Endodermal cell (in vitro differentiated cells): ENCODE results near the gene TES. TPM values are rescaled to one million over a fixed set of nuclear protein-coding genes. Genes with fewer than 3 reads are reported as not detected.

Experiments used
- DNase-seq: peaks from one replicate; pipeline ENCODE4 v3.0.0-alpha.2; 2017
- H3K27ac ChIP-seq: 2 replicates; pipeline ENCODE4 v1.5.1; 2013; ENCODE audit warnings: mild to moderate bottlenecking, low read depth, low read length, moderate library complexity
- H3K27me3 ChIP-seq: 2 replicates; pipeline ENCODE4 v1.6.1; 2013; ENCODE audit warnings: mild to moderate bottlenecking, low read length, moderate library complexity; ENCODE audit not compliant: insufficient read depth, control insufficient read depth, poor library complexity, severe bottlenecking
- H3K36me3 ChIP-seq: 2 replicates; pipeline ENCODE4 v1.7.0; 2013; ENCODE audit warnings: mild to moderate bottlenecking, low read length, moderate library complexity; ENCODE audit not compliant: control insufficient read depth, insufficient read depth
- H3K4me1 ChIP-seq: one replicate; pipeline ENCODE4 v1.7.0; 2013; ENCODE audit warnings: low read length; ENCODE audit not compliant: control insufficient read depth, insufficient read depth
- H3K4me3 ChIP-seq: 2 replicates; pipeline ENCODE4 v1.5.1; 2013; ENCODE audit warnings: mild to moderate bottlenecking, low read length, moderate library complexity
- H3K9ac ChIP-seq: 2 replicates; pipeline ENCODE4 v1.6.1; 2013; ENCODE audit warnings: mild to moderate bottlenecking, low read length, moderate library complexity; ENCODE audit not compliant: poor library complexity, severe bottlenecking; ENCODE audit errors: extremely low read depth
- H3K9me3 ChIP-seq: 2 replicates; pipeline ENCODE4 v1.6.1; 2013; ENCODE audit warnings: mild to moderate bottlenecking, low read length, moderate library complexity; ENCODE audit not compliant: control insufficient read depth
- H3K27ac Mint-ChIP-seq: 2 replicates; pipeline ENCODE4 v1.8.0; 2020; ENCODE audit warnings: mixed read lengths
- H3K27me3 Mint-ChIP-seq: 2 replicates; pipeline ENCODE4 v1.8.0; 2021; ENCODE audit warnings: mild to moderate bottlenecking, mixed read lengths; ENCODE audit not compliant: insufficient read depth
- H3K36me3 Mint-ChIP-seq: 2 replicates; pipeline ENCODE4 v1.8.0; 2020; ENCODE audit warnings: low read depth, mixed read lengths
- H3K4me1 Mint-ChIP-seq: 2 replicates; pipeline ENCODE4 v1.8.0; 2020; ENCODE audit warnings: mixed read lengths
- H3K4me3 Mint-ChIP-seq: 2 replicates; pipeline ENCODE4 v1.8.0; 2020; ENCODE audit warnings: mild to moderate bottlenecking, moderate library complexity, mixed read lengths
- H3K9me3 Mint-ChIP-seq: 2 replicates; pipeline ENCODE4 v1.8.0; 2020; ENCODE audit warnings: mild to moderate bottlenecking, mixed read lengths
- CTCF ChIP-seq: fragments of 200-600 bp; sonication (generic); conservative IDR thresholded peaks from 2 replicates; pipeline ENCODE4 v1.5.0; 2021; ENCODE audit warnings: antibody characterized with exemption, mild to moderate bottlenecking
- WGBS, 2 experiments: methylation state at CpG; one replicate each; pipeline versions ENCODE4 v1.1.5 to v1.1.7; 2013; ENCODE audit warnings: missing lambda C conversion rate in 2 of 2, mixed read lengths in 1 of 2; ENCODE audit not compliant: insufficient coverage in 1 of 2, insufficient read length in 1 of 2; 5-methylcytosine and 5-hydroxymethylcytosine counted together
- total RNA-seq, 2 donors: library from RNA; stranded (reverse); fragmentation: NEBNext Ultra II Directional in 1 of 2; extraction: Animal tissue kit (Norgen Biotek cat#: 25700) in 1 of 2; gene quantifications; 2 replicates in 1 of 2; 3 replicates in 1 of 2; pipeline ENCODE4 v1.2.1, GENCODE V29; 2021

The TES gene
- total RNA-seq, 2 donors from 2014 or later, result 23.1 to 31.0 TPM

- Mint-ChIP-seq H3K9me3 (no peaks in the 10 kb centered on the region), H3K27ac (no peak overlapping the region)
These were observed 12.2 kb downstream of the TES start for GRCh38 chr7:116222501-116222900.

GRCh38 chr7:116223588-116223987 lies 13.2 kb downstream of the TES start:
- H3K9ac ChIP-seq, result no peak overlapping the region
- no peaks in the 10 kb centered on the region for H3K36me3 ChIP-seq
- no peaks in the 10 kb centered on the region for H3K9me3 ChIP-seq
- H3K27ac ChIP-seq, result no peak overlapping the region
- Mint-ChIP-seq H3K4me3 (no peak overlapping the region), H3K27ac (no peak overlapping the region), H3K27me3 (no peaks in the 10 kb centered on the region), H3K9me3 (no peaks in the 10 kb centered on the region), H3K36me3 (no peaks in the 10 kb centered on the region), H3K4me1 (peaks cover 13% of the 10 kb centered on the region)
- WGBS, 2 experiments, result 100% methylated on average over 1 of the region's 1 CpG; no CpG with 5 or more reads in 1 of the 2 experiments
- no peaks in the 10 kb centered on the region for H3K27me3 ChIP-seq
- H3K4me3 ChIP-seq, result no peak overlapping the region
- no peak for DNase-seq
- no peak for TF ChIP-seq CTCF
- H3K4me1 ChIP-seq, result no peaks in the 10 kb centered on the region

More at GRCh38 chr7:116222501-116222900, 12.2 kb downstream of the TES start:
- no peak for DNase-seq
- Histone ChIP-seq H3K36me3 (no peaks in the 10 kb centered on the region), H3K27me3 (no peaks in the 10 kb centered on the region), H3K4me3 (no peak overlapping the region), H3K27ac (no peak overlapping the region), H3K9ac (no peak overlapping the region), H3K9me3 (no peaks in the 10 kb centered on the region), H3K4me1 (peaks cover 4% of the 10 kb centered on the region)
- Mint-ChIP-seq H3K4me1 (peaks cover 20% of the 10 kb centered on the region), H3K36me3 (no peaks in the 10 kb centered on the region), H3K27me3 (no peaks in the 10 kb centered on the region), H3K4me3 (no peak overlapping the region)
- no peak for TF ChIP-seq CTCF
- WGBS, 2 experiments, result 93 to 100% methylated on average over 3 to 5 of the region's 5 CpGs

- H3K4me1 ChIP-seq, result no peaks in the 10 kb centered on the region
- Mint-ChIP-seq H3K27me3 (peaks cover 5% of the 10 kb centered on the region), H3K4me1 (peaks cover 13% of the 10 kb centered on the region)
These were observed 14.3 kb downstream of the TES start for GRCh38 chr7:116224492-116225098.

More at GRCh38 chr7:116224492-116225098, 14.3 kb downstream of the TES start:
- DNase-seq, result no peak
- Mint-ChIP-seq H3K4me3 (no peak overlapping the region), H3K27ac (no peak overlapping the region), H3K36me3 (no peaks in the 10 kb centered on the region), H3K9me3 (no peaks in the 10 kb centered on the region)
- H3K27ac ChIP-seq, result no peak overlapping the region
- no peak overlapping the region for H3K9ac ChIP-seq
- 67 to 77% methylated on average over 2 of the region's 2 CpGs for WGBS, 2 experiments
- TF ChIP-seq CTCF, result no peak
- H3K4me3 ChIP-seq, result no peak overlapping the region
- peaks cover 8% of the 10 kb centered on the region for H3K27me3 ChIP-seq
- H3K36me3 ChIP-seq, result no peaks in the 10 kb centered on the region
- no peaks in the 10 kb centered on the region for H3K9me3 ChIP-seq
